H9 (cell line): ENCODE measurements around the gene MFSD1. TPM values are rescaled to one million over a fixed set of nuclear protein-coding genes. Genes with fewer than 3 reads are reported as not detected.

Experiments used
- DNase-seq: peaks from one replicate; pipeline ENCODE4 v3.0.0-alpha.2; 2017
- H2AFZ ChIP-seq: one replicate; pipeline ENCODE4 v1.6.1; 2013; ENCODE audit warnings: mild to moderate bottlenecking, low read length, control low read depth, moderate library complexity
- H2AK5ac ChIP-seq: 2 replicates; pipeline ENCODE4 v1.6.1; 2013; ENCODE audit warnings: low read length, control low read depth, mixed read lengths; ENCODE audit not compliant: insufficient read length
- H2BK120ac ChIP-seq: one replicate; pipeline ENCODE4 v1.6.1; 2013; ENCODE audit warnings: low read depth, mild to moderate bottlenecking, low read length, control low read depth, inconsistent platforms; ENCODE audit not compliant: poor library complexity, severe bottlenecking
- H2BK12ac ChIP-seq: 2 replicates; pipeline ENCODE4 v1.6.1; 2013; ENCODE audit warnings: low read length, control low read depth, mixed read lengths, low read depth; ENCODE audit not compliant: insufficient read length
- H2BK15ac ChIP-seq: 2 replicates; pipeline ENCODE4 v1.6.1; 2013; ENCODE audit warnings: low read depth, low read length, control low read depth
- H2BK20ac ChIP-seq: one replicate; pipeline ENCODE4 v1.6.1; 2013; ENCODE audit warnings: low read depth, mild to moderate bottlenecking, low read length, control low read depth, inconsistent platforms; ENCODE audit not compliant: poor library complexity, severe bottlenecking
- H2BK5ac ChIP-seq: 2 replicates; pipeline ENCODE4 v1.6.1; 2013; ENCODE audit warnings: low read length, control low read depth, mixed read lengths; ENCODE audit not compliant: insufficient read length
- H3K14ac ChIP-seq: 2 replicates; pipeline ENCODE4 v1.6.1; 2013; ENCODE audit warnings: low read length, control low read depth; ENCODE audit not compliant: insufficient read depth
- H3K18ac ChIP-seq: 2 replicates; pipeline ENCODE4 v1.6.1; 2013; ENCODE audit warnings: low read depth, mild to moderate bottlenecking, mixed read lengths, low read length, control low read depth; ENCODE audit not compliant: insufficient read length
- H3K23ac ChIP-seq: 2 replicates; pipeline ENCODE4 v1.6.1; 2013; ENCODE audit warnings: low read length, control low read depth, mixed read lengths, low read depth; ENCODE audit not compliant: insufficient read length
- H3K23me2 ChIP-seq: 2 replicates; pipeline ENCODE4 v1.6.1; 2013; ENCODE audit warnings: low read depth, mild to moderate bottlenecking, mixed read lengths, low read length, control low read depth; ENCODE audit not compliant: insufficient read length, poor library complexity, severe bottlenecking
- H3K27ac ChIP-seq: 2 replicates; pipeline ENCODE4 v1.5.1; 2013; ENCODE audit warnings: low read length, control low read depth, mixed read lengths, low read depth; ENCODE audit not compliant: insufficient read length
- H3K27me3 ChIP-seq: 2 replicates; pipeline ENCODE4 v1.6.1; 2013; ENCODE audit warnings: low read length, control low read depth, inconsistent platforms; ENCODE audit not compliant: insufficient read depth
- H3K4ac ChIP-seq: 2 replicates; pipeline ENCODE4 v1.6.1; 2013; ENCODE audit warnings: low read depth, mild to moderate bottlenecking, control low read depth, inconsistent platforms, low read length, moderate library complexity
- H3K4me1 ChIP-seq: 2 replicates; pipeline ENCODE4 v1.6.1; 2013; ENCODE audit warnings: low read length, control low read depth, inconsistent platforms; ENCODE audit not compliant: insufficient read depth
- H3K4me2 ChIP-seq: 2 replicates; pipeline ENCODE4 v1.6.1; 2013; ENCODE audit warnings: low read length, control low read depth, mixed read lengths; ENCODE audit not compliant: insufficient read length, insufficient read depth
- H3K56ac ChIP-seq: 2 replicates; pipeline ENCODE4 v1.6.1; 2013; ENCODE audit warnings: low read depth, mild to moderate bottlenecking, mixed read lengths, low read length, control low read depth; ENCODE audit not compliant: insufficient read length
- H3K79me1 ChIP-seq: 2 replicates; pipeline ENCODE4 v1.6.1; 2013; ENCODE audit warnings: low read depth, mild to moderate bottlenecking, moderate library complexity, low read length, control low read depth, inconsistent platforms; ENCODE audit not compliant: insufficient read depth, poor library complexity, severe bottlenecking
- H3K79me2 ChIP-seq: 2 replicates; pipeline ENCODE4 v1.6.1; 2013; ENCODE audit warnings: low read length, control low read depth, inconsistent platforms; ENCODE audit not compliant: insufficient read depth
- H3K9ac ChIP-seq: 2 replicates; pipeline ENCODE4 v1.6.1; 2013; ENCODE audit warnings: low read length, control low read depth, mixed read lengths; ENCODE audit not compliant: insufficient read length; ENCODE audit errors: extremely low read depth
- H3K9me3 ChIP-seq: one replicate; pipeline ENCODE4 v1.6.1; 2013; ENCODE audit warnings: low read depth, low read length, inconsistent platforms; ENCODE audit not compliant: control insufficient read depth
- H3T11ph ChIP-seq: one replicate; pipeline ENCODE4 v1.6.1; 2013; ENCODE audit warnings: mild to moderate bottlenecking, low read length, control low read depth, inconsistent platforms
- H4K20me1 ChIP-seq: one replicate; pipeline ENCODE4 v1.6.1; 2013; ENCODE audit not compliant: control insufficient read depth, insufficient read length, insufficient read depth
- H4K5ac ChIP-seq: 2 replicates; pipeline ENCODE4 v1.6.1; 2013; ENCODE audit warnings: low read depth, mild to moderate bottlenecking, mixed read lengths, low read length, control low read depth; ENCODE audit not compliant: insufficient read length
- H4K8ac ChIP-seq: replicated peaks from 2 replicates; pipeline ENCODE4 v1.6.1; 2013; ENCODE audit warnings: low read length, control low read depth, mixed read lengths, low read depth; ENCODE audit not compliant: insufficient read length
- H4K91ac ChIP-seq: 2 replicates; pipeline ENCODE4 v1.6.1; 2013; ENCODE audit warnings: low read depth, mild to moderate bottlenecking, moderate library complexity, mixed read lengths, low read length, control low read depth; ENCODE audit not compliant: insufficient read length
- H3K27ac Mint-ChIP-seq, 3 experiments: 2 replicates in 2 of 3; 3 replicates in 1 of 3; pipeline ENCODE4 v1.8.0; 2020 to 2021; ENCODE audit warnings: mixed read lengths in 3 of 3, mild to moderate bottlenecking in 1 of 3, moderate library complexity in 1 of 3
- H3K27me3 Mint-ChIP-seq: 2 replicates; pipeline ENCODE4 v1.8.0; 2021; ENCODE audit warnings: low read depth, mild to moderate bottlenecking, moderate library complexity, mixed read lengths
- H3K36me3 Mint-ChIP-seq, 3 experiments: 2 replicates in 2 of 3; 3 replicates in 1 of 3; pipeline ENCODE4 v1.8.0; 2020 to 2021; ENCODE audit warnings: low read depth in 3 of 3, mixed read lengths in 3 of 3; ENCODE audit not compliant: insufficient read depth in 1 of 3
- H3K4me1 Mint-ChIP-seq, 2 experiments: 2 replicates each; pipeline ENCODE4 v1.8.0; 2020; ENCODE audit warnings: mixed read lengths in 2 of 2
- H3K4me3 Mint-ChIP-seq, 2 experiments: 2 replicates in 1 of 2; 3 replicates in 1 of 2; pipeline ENCODE4 v1.8.0; 2020 to 2021; ENCODE audit warnings: mild to moderate bottlenecking in 2 of 2, mixed read lengths in 2 of 2, moderate library complexity in 1 of 2
- H3K9me3 Mint-ChIP-seq, 2 experiments: 2 replicates in 1 of 2; 3 replicates in 1 of 2; pipeline ENCODE4 v1.8.0; 2020; ENCODE audit warnings: mild to moderate bottlenecking in 2 of 2, mixed read lengths in 2 of 2, moderate library complexity in 1 of 2
- CTCF ChIP-seq: fragments of 200-600 bp; sonication (generic); conservative IDR thresholded peaks from 3 replicates; pipeline ENCODE4 v1.8.0; 2021; ENCODE audit warnings: antibody characterized with exemption, mild to moderate bottlenecking
- WGBS: extraction: QIAGEN DNeasy Blood & Tissue Kit; methylation state at CpG from one replicate; pipeline ENCODE4 v1.1.7; 2013; ENCODE audit warnings: missing lambda C conversion rate, low lambda C conversion rate, mixed read lengths; ENCODE audit not compliant: insufficient read length; ENCODE audit errors: extremely low coverage; 5-methylcytosine and 5-hydroxymethylcytosine counted together
- total RNA-seq: library from RNA; stranded (reverse); gene quantifications from 2 replicates; pipeline ENCODE4 v1.2.1, GENCODE V29; 2021

The MFSD1 gene
- total RNA-seq, 1 experiment from 2014 or later: 9.5 TPM

- Histone ChIP-seq H4K8ac (no peak overlapping the region), H2BK20ac (no peak overlapping the region), H2BK12ac (no peak overlapping the region), H3K4ac (no peak overlapping the region), H2BK5ac (no peak overlapping the region), H3K14ac (no peak overlapping the region), H3K56ac (no peak overlapping the region), H3T11ph (no peak overlapping the region), H2BK15ac (no peak overlapping the region), H3K4me1 (no peaks in the 10 kb centered on the region), H3K9ac (no peak overlapping the region), H3K23me2 (no peaks in the 10 kb centered on the region), H3K79me1 (no peaks in the 10 kb centered on the region), H3K9me3 (no peaks in the 10 kb centered on the region), H3K79me2 (no peaks in the 10 kb centered on the region), H3K18ac (no peak overlapping the region), H2BK120ac (no peak overlapping the region), H2AFZ (no peak overlapping the region), H3K23ac (no peak overlapping the region), H3K4me2 (no peak overlapping the region), H3K27me3 (no peaks in the 10 kb centered on the region), H4K20me1 (no peaks in the 10 kb centered on the region), H3K27ac (no peak overlapping the region), H2AK5ac (no peak overlapping the region), H4K91ac (no peak overlapping the region), H4K5ac (no peak overlapping the region)
- TF ChIP-seq CTCF: no peak
- no peak for DNase-seq
- no peak overlapping the region for H3K4me3 Mint-ChIP-seq
- no peaks in the 10 kb centered on the region; a peak in 1 of 7 replicates for H3K36me3 Mint-ChIP-seq
- no peaks in the 10 kb centered on the region for H3K27me3 Mint-ChIP-seq
- H3K9me3 Mint-ChIP-seq: no peaks in the 10 kb centered on the region
- no CpG with 5 or more reads among the region's 8 CpGs for WGBS
- H3K4me1 Mint-ChIP-seq: no peaks in the 10 kb centered on the region
- no peak overlapping the region for H3K27ac Mint-ChIP-seq
These were observed 9.2 kb downstream of the MFSD1 start for GRCh38 chr3:158810823-158811724.
